ENCODE data around the gene WDFY4.

WDFY4 gene

DNA sequence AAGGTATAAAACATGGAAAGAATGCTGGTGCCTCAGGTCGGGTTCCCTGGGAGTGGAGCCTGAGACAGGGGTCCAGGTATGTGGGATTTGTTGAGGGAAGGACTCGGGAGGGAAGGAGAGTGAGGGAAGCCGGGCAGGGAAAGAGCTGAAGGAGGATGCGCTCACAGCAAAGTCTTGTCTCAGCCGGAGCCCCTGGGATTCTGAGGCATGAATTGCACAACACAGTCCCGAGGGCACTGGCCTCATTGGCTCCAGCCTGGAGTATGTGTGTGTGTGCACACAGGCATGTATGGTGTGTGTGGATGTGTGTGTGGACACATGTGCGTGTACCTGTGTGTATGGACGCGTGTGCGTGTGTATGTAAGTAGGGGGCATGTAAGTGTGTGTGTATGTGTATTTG lies 87.4 kb downstream of the WDFY4 start:
- no peak overlapping the region for H3K4me2 ChIP-seq (ENCODE audit: low read depth, low read length, poor library complexity, severe bottlenecking)
- H3K27ac ChIP-seq (ENCODE audit: low read depth, low read length), result no peak overlapping the region
- no peak overlapping the region for H2AFZ ChIP-seq (ENCODE audit: low read depth, low read length, severe bottlenecking)
- H3K9me3 ChIP-seq (ENCODE audit: insufficient read depth, low read length), result no peaks in the 10 kb centered on the region
- no peaks in the 10 kb centered on the region for H4K20me1 ChIP-seq (ENCODE audit: low read depth, low read length)
- no peak for TF ChIP-seq EZH2phosphoT487 (conservative IDR thresholded peaks at IDR 0.05; ENCODE audit: low read length)
- no peak for TF ChIP-seq CTCF (IDR thresholded peaks at IDR 0.05; ENCODE audit: insufficient read depth, low read length, poor library complexity, severe bottlenecking)
- no peak overlapping the region for H3K4me3 ChIP-seq (ENCODE audit: insufficient read depth, low read length, poor library complexity, severe bottlenecking)
- no peaks in the 10 kb centered on the region for H3K27me3 ChIP-seq (ENCODE audit: low read length)
- H3K79me2 ChIP-seq (ENCODE audit: insufficient read depth, low read length), result no peaks in the 10 kb centered on the region
- no peaks in the 10 kb centered on the region for H3F3A ChIP-seq (ENCODE audit: insufficient read depth)
- no peaks in the 10 kb centered on the region for H3K9me2 ChIP-seq (replicated peaks; ENCODE audit: insufficient read depth, low read length)
- peaks cover 5% of the 10 kb centered on the region for H3K36me3 ChIP-seq (ENCODE audit: low read length)
- no peak overlapping the region for H3K9ac ChIP-seq (ENCODE audit: low read length)

DNA sequence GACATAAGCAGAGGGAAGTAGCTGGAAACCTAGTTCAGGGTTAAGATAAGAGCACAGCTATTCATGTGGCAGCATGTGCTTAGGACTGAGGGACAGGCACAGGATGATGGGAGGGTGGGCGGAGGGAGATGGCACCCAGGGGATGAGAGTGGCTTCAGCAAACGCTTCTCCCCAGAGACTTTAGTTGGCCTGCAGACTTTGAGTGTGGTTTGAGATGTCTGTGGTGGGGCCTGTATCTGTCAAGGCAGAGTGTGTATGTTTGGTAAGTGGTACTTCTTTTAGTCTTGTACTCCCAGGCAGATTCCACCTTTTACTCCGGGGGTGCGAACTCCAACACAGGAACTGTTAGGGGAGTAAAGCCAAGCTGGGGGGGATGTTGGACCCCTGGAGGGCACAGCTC lies 88.9 kb downstream of the WDFY4 start:
- no peak for TF ChIP-seq CTCF (IDR thresholded peaks at IDR 0.05; ENCODE audit: insufficient read depth, low read length, poor library complexity, severe bottlenecking)
- no peak for TF ChIP-seq EZH2phosphoT487 (conservative IDR thresholded peaks at IDR 0.05; ENCODE audit: low read length)
- no peaks in the 10 kb centered on the region for H3K27me3 ChIP-seq (ENCODE audit: low read length)
- H3K4me3 ChIP-seq (ENCODE audit: insufficient read depth, low read length, poor library complexity, severe bottlenecking), result no peak overlapping the region
- no peak overlapping the region for H2AFZ ChIP-seq (ENCODE audit: low read depth, low read length, severe bottlenecking)
- H3K9me2 ChIP-seq (replicated peaks; ENCODE audit: insufficient read depth, low read length), result no peaks in the 10 kb centered on the region
- no peaks in the 10 kb centered on the region for H3K79me2 ChIP-seq (ENCODE audit: insufficient read depth, low read length)
- H3K36me3 ChIP-seq (ENCODE audit: low read length), result peaks cover 5% of the 10 kb centered on the region
- no peak overlapping the region for H3K4me2 ChIP-seq (ENCODE audit: low read depth, low read length, poor library complexity, severe bottlenecking)
- H3K27ac ChIP-seq (ENCODE audit: low read depth, low read length), result no peak overlapping the region
- H3F3A ChIP-seq (ENCODE audit: insufficient read depth), result no peaks in the 10 kb centered on the region
- no peaks in the 10 kb centered on the region for H3K9me3 ChIP-seq (ENCODE audit: insufficient read depth, low read length)
- no peaks in the 10 kb centered on the region for H4K20me1 ChIP-seq (ENCODE audit: low read depth, low read length)
- H3K9ac ChIP-seq (ENCODE audit: low read length), result no peak overlapping the region

DNA sequence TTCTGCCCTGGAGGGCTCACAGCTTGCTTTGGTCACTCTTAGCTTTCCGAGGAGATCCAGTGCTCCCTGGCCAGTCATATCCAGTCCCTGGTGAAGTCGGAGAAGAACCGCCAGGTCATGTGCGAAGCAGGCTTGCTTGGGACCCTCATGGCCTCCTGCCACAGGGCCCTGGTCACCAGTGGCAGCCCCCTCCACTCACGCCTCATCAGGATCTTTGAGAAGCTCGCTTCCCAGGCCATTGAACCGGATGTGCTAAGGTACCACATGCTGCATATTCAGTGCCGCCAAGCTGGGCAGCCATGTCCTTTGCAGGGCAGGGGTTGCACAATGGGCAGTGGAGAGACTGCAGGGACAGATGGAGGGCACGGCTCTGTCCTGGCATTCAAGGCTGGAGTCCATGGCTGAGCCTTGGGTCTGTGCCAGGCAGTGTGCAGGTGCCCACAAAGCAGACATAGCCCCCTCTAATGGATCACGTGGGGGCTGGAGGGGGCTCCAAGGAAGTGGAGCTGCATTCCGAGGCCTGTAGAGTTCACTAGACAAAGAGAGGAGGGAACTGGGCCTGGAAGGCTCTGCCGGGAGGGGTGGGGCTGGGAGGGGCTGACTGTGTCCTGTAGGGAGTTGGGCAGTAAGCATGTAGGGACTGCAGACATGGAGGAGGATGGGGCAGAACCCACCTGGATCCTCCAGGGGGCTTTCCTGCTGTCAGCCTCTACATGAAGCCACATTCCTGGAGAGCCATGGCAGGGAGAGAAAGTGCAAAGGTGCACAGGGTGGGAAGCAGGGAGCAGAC lies 89.9 kb downstream of the WDFY4 start:
- no peaks in the 10 kb centered on the region for H3F3A ChIP-seq (ENCODE audit: insufficient read depth)
- no peak overlapping the region for H3K27ac ChIP-seq (ENCODE audit: low read depth, low read length)
- no peaks in the 10 kb centered on the region for H3K9me3 ChIP-seq (ENCODE audit: insufficient read depth, low read length)
- H3K36me3 ChIP-seq (ENCODE audit: low read length), result peaks cover 5% of the 10 kb centered on the region
- no peaks in the 10 kb centered on the region for H4K20me1 ChIP-seq (ENCODE audit: low read depth, low read length)
- H3K4me2 ChIP-seq (ENCODE audit: low read depth, low read length, poor library complexity, severe bottlenecking), result no peak overlapping the region
- no peak overlapping the region for H3K4me3 ChIP-seq (ENCODE audit: insufficient read depth, low read length, poor library complexity, severe bottlenecking)
- H3K27me3 ChIP-seq (ENCODE audit: low read length), result no peaks in the 10 kb centered on the region
- no peaks in the 10 kb centered on the region for H3K9me2 ChIP-seq (replicated peaks; ENCODE audit: insufficient read depth, low read length)
- H3K9ac ChIP-seq (ENCODE audit: low read length), result no peak overlapping the region
- TF ChIP-seq CTCF (IDR thresholded peaks at IDR 0.05; ENCODE audit: insufficient read depth, low read length, poor library complexity, severe bottlenecking) (no peak), EZH2phosphoT487 (conservative IDR thresholded peaks at IDR 0.05; ENCODE audit: low read length) (no peak)
- H2AFZ ChIP-seq (ENCODE audit: low read depth, low read length, severe bottlenecking), result no peak overlapping the region
- no peaks in the 10 kb centered on the region for H3K79me2 ChIP-seq (ENCODE audit: insufficient read depth, low read length)
